GOT3 (cell line): ENCODE measurements around the gene OCIAD2.
"Not testable (repeated sequence)": the region's sequence is repeated elsewhere in the genome, so short reads cannot be mapped to it uniquely, and the experiment has no call there.

Experiments used
- DNase-seq: peaks from one replicate; lab custom pipeline; 2025; ENCODE audit warnings: mixed read lengths; lab: John Stamatoyannopoulos, UW

OCIAD2 gene, protein sequence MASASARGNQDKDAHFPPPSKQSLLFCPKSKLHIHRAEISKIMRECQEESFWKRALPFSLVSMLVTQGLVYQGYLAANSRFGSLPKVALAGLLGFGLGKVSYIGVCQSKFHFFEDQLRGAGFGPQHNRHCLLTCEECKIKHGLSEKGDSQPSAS

DNA sequence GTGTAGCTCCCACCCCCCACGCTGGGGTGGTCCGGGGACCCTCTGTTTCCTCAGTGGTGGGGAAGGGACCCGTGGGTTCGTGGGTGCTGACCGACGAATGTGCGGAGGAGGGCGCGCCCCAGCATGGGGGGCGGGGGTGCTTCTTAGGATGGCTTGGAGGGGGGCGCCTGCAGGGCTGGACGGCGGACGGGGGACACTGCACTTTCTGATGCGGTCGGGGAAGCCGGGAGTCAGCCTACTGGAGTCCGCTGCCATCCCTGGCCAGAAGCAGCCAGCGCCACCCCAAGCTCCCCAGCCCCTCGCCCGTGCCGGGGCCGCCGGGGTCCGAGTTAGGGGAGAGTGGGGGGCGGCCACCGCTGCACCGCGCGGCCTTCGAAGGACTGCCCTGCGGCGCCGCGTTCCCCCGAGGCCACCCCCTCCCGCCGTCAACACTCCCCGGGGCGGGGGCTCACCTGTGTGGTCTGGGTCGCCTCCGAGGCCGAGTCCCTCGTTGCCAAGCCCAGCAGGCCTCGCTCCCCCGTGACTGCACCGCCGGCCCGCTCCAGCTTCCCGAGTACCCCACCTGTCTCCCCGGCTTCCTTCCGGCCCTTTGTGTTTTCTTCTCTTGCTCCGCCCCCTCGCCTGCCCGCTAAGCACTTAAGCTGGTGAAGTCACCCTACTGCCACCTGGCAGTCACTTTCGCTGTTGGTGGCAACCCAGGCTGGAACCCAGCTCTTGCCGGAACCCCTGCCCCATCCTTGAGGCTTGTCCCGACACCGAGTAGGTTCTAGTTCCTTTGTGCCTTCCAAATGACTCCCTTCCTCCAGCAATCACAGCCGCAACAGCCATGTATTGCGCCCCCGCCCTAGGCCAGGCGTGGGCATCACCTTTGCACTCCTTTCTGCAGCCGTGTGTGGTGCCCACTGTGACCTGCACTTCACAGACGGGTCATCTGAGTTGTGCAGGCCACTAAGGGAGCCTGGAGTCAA, at the start of gene OCIAD2:
Gene OCIAD2, minus strand, starts transcription at position 569 of the 968 bp plus-strand sequence. CDS start 2,225 bp downstream, outside the sequence.
- no peak for DNase-seq

DNA sequence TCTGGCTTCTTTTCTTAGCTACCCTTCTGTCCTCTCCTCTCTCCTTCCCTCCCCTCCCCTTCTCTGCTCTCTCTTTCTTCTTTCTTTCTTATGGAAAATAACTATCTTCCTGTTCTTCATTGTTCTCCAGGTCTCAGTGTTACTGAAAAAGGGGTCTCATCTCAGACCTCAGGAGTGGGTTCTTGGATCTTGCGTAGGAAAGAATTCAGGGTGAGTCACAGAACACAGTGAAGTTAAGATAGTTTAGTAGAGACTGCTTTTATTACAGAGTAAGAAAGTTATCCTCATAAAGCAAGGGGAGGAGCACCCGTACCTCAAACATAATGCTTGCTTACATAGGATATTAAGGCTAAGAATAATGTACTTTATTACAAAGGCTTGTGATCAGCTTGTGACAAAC, 47.7 kb upstream of the OCIAD2 start:
- no peak for DNase-seq

DNA sequence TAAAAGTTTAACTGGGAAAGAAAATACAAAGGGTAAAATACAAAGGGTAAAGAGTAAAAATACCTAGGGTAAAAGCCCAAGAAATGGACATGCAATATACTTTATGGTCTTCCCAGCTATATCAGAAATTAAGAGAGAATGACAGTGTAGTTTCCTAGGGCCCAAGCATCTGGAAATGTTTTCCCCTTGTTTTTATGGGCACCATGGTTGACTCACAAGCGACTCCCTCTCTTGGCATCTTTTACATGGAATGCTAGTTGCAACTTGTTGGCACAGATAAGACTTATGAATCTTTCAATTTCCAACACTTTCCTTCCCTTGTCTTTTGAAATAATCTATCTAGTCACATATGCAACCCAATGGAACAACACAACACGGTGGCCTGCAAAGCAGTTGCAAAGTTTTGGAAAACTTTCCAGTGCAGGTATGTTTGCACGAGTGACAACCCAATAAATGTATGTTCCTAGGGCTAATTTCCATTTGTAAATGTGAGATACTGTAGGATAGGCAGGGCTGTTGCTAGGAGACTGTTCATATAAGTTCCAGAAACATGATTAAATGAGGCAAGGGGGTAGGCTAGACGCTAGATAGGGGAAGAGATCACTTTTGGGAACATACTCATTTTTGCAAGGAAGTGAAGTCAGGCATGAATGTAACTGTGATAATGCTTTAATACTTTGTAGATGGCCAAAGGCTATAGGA, 43.1 kb upstream of the OCIAD2 start:
- no peak for DNase-seq

DNA sequence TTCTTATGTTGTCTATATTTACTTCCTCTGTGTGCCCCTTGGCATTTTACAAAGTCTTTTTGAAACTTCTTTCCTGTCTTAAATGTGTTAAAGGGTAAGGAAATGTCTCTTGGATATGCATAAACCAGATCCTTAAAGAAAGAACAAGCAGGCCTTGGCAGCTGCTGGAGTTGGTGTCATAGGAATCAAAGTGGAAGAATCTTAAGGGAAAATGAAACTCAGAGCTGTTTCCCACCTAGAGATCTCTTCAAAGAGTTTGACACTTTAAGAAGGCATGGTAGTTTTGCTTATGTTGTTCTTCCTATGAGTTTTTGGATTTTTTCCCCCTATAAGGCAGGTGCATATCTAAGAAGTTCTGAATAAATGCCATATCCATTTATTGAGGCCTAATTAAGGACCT, 42.5 kb upstream of the OCIAD2 start:
- no peak for DNase-seq

DNA sequence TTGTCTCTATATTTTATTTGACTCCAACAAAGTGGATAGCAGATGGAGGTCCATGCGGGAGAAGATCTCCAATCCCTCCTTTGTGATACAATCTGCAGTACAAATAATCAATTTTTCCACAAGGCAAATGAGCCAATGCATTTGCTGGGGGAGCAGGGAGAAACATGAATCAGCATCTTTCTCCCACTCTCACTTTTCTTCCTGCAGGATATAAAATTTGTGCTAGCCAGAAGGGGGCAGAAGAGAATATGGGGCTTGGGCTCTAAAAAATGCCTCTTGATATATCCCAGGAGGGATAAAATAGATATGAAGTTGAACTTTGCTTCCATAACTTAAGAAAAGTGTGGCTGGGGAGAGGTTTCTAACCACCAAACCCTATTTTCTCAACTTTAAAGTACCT, 41.2 kb upstream of the OCIAD2 start:
- DNase-seq: no peak

DNA sequence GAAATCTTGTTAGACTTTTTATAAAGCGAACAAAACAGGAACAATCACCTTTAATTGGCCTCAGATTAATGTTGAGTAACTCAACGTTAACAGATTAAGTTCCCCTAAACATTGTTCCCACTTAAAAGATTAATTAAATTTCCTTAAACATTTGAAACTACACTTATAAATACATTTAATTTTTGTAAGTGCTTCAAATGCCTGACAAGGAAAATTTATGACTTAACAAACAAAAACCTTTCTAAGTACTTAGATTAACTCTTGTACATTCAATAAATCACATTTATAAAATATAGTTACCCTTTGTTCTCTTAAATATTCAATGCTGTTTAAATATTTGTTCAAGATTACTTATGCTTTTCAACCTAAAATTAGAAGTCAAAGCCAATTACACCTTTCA, 39.4 kb upstream of the OCIAD2 start:
- DNase-seq: no peak

DNA sequence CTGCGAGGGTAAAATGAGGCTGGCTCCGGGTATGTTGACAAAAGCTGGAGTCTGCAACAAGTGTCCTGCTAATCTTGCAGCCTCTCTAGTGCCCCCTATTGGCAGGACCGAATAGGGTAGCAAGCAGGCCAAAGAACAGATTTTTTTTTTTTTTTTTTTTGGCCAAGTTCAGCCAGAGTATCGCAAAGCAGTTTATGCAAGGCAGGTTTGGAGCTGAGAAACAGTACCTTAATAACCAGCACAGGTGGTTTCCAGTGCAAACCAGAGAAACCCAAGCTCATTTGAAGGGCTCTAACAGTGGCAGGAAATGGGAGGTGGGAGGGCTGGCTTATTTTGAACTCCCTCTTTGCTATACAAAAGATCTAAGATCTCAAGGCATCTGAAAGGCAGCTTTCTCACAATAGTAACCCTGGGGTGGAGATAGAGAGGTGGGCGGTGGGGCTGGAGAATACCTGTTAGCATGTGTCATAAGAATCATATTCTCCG, 38.2 kb upstream of the OCIAD2 start:
- no peak for DNase-seq

DNA sequence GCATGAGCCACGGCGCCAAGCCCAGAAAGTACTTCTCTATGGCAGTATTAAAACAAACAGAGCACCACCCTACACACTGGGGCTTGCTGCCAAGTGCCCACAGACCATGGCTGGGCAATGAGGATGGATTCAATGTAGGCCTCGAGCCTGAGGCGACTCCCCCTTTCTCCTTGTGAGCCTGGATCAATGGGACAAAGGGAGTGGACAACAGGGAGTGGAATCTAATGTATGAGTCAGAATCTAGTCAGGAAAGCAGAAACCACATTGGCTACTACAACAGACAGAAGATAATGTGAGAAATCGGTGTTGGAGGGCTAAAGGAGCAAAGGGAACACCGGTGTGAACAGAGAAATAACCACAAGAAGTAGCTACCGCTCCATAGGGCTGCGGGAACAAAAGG, 37.7 kb upstream of the OCIAD2 start:
- no peak for DNase-seq

DNA sequence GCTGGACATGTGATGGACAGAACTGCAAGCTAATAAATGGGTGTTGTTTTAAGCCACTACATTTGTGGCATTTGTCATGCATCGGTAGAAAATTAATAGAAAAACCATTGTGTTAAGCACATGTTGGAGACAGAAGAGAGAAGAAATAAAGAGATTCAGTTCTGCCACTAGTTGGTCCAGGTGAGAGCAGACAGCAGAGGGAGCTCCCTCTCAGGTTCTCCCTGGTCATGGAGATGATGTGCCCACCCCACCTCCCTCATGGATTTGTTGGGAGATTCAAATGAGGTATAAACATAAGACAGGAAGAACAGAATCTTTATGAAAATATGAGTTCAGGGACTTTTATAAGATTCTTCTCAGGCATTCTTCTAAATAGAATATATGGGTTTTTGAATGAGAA, 36.8 kb upstream of the OCIAD2 start:
- no peak for DNase-seq

DNA sequence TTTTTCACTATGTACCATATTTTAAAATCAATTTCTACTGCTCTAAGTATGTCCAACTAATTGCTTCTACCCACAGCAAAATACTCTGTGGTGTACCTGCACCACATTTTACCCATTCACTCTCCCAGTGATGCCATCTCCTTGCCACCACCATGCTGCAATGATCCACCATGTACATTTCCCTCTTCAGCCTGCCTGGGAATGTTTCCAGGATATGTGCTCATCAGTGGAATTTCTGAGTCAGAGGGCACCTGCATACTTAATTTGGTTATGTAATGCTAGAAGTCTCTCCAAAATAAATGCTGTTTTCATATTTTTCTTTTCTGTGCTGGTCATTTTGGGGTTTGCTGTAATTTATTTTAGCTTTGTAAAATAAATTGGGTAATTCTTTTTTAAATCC, 33.2 kb upstream of the OCIAD2 start:
- peak; percentile 5 for DNase-seq

DNA sequence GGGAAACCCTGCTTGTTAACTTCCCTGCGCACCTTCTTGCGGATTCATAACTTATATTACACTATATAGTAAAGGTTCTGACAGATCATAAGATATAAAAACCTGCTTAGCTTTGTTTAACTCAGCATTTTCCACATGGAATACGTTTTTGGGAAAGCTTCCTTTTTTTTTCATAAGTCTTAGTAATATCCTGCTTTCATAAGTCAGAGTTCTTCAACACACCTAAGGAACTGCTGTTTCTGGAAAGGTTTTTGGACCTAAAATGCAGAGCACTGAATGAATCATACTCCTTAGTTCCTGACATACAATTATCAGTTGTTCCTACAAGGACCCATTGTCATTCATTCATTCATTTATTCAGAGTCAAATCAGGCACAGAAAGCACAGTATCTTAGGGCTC, 32.3 kb upstream of the OCIAD2 start:
- no peak for DNase-seq

DNA sequence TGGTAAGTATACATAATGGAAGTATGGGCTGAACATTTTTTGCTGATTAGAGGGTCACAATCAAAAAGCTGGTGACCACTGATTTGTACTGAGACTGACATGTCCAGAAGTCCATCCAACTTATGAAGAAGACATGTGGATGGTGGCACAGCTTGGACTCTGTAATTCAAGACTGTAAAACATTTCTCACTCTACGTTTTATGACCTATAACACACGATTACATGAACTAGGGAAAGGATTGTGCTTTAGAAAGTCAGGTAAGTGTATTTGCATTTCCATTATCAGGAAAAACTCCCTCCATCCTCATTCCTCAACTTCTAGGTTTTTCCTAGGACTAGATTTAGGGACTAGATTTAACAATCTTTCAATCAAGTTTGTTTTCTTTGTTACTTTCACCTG, 30.5 kb upstream of the OCIAD2 start:
- DNase-seq: no peak

DNA sequence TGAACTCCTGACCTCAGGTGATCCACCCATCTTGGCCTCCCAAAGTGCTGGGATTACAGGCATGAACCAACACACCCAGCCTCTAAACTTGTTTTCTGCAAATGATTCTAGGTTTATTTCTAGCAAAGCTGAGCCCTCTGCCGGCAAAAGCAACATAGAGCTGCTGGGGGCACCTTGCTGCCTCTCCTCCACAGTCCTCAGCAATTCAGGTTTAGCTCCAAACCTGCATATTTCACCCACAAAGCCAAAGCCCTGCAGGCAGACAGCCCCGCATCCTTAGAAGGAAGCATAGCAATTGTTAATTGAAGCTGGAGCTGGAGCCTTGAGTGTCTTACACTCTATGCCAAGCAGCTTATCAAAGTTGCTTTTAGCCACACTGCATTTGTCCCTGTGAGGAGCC, 24.9 kb upstream of the OCIAD2 start:
- DNase-seq: no peak

DNA sequence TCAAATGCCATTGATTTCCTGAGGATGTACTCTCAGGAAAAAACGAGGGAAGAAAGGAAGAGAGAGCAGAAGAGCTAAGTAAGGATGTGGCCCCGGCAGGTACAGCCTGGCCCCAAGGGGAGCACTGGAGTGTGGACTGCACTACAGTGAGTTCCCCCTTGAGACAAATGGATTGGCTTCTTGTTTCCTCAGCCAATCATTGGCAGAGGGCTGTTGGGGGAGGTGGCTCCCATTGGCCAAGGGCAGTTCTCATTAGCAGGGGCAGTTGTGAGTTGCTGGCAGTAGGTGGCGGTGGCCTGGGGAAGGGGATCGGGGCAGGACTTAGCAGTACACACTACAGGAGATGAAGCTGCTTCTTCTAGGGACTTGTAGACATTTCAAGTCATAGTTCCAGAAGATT, 24.1 kb upstream of the OCIAD2 start:
- DNase-seq: no peak

DNA sequence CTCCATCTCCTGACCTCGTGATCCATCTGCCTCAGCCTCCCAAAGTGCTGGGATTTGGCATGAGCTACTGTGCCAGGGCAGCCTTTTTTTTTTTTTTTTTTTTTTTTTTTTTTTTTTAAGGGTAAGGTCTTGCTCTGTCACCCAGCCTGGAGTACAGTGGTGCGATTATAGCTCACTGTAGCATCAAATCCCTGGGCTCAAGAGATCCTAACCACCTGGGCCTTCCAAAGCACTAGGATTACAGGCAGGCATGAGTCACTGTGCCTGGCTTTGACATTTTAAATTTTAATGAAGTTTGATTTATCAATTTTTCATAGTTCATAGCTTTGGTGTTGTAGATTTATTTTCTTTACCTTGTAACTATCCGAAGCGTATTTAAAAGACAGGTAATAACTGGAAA, 17.8 kb upstream of the OCIAD2 start:
- no peak for DNase-seq

DNA sequence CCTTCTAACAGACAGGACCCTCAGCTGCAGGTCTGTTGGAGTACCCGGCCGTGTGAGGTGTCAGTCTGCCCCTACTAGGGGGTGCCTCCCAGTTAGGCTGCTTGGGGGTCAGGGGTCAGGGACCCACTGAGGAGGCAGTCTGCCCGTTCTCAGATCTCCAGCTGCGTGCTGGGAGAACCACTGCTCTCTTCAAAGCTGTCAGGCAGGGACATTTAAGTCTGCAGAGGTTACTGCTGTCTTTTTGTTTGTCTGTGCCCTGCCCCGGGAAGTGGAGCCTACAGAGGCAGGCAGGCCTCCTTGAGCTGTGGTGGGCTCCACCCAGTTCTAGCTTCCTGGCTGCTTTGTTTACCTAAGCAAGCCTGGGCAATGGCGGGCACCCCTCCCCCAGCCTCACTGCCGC, 16.5 kb upstream of the OCIAD2 start:
- not testable (repeated sequence) for DNase-seq

DNA sequence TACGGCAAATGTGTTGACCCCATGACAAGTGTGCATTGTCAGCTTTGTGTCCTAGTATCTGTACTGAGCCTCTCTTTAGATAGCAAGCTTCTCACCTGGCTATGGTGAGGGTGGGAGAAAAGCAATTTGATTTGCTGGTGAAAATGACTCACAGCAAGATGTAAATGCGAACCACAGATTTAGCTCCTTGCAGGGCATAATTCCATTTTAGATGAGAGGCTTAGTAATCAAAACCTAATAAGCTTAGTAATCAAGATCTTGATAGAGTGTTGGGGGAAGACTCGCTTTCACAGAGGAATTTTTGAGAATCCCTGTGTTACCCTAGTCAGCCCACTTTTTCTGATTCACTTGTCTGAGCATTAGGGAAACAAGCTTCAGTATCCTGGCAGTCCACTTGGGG, 7.7 kb upstream of the OCIAD2 start:
- no peak for DNase-seq

DNA sequence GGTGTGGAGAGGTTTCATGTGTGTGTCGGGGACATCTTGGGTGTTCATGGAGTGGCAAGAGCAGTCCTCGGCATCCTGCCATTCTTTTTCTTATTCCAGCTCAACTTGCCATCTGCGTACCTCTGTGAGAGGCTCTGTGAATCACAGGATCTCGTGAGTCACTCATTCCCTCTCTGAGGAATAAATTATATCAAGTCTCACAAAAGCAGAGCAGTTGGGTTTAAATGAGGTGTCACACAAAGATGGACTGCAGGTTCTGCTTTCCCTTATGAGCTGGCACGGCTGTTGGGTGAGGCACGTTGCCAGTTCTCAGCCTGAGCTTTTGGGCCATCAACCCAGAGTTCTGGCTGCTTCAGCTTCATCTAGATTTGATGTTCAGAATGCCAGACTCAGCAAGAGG, 6.8 kb upstream of the OCIAD2 start:
- DNase-seq: peak; percentile 17

DNA sequence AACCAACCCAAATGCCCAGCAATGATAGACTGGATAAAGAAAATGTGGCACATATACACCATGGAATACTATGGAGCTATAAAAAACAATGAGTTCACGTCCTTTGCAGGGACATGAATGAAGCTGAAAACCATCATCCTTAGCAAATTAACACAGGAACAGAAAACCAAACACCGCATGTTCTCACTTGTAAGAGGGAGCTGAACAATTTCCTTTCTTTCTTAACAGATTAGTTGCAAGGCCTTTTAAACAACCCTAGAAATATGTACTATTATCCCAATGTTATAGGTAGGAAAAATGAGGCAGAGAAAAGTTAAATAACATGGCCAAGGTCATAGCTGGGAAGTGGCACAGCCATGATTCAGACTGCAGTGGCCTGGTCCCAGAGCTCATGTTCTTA, 5.8 kb upstream of the OCIAD2 start:
- DNase-seq: no peak

DNA sequence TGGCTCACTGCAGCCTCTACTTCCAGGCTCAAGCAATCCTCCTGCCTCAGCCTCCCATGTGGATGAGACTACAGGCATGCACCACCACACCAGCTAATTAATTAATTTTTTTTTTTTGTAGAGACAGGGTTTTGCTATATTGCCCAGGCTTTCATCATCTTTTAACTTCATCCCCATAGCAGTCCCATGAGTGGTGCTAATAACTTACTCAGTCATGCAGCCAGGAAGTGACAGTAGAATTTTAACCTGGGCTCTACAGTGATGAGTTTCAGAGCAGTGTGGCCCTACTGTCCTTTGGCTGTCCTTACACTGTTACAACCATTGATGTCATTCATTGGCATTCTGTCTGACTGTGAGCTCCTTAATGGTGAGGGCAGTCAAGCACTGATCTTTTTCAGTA, 3.9 kb upstream of the OCIAD2 start:
- no peak for DNase-seq

DNA sequence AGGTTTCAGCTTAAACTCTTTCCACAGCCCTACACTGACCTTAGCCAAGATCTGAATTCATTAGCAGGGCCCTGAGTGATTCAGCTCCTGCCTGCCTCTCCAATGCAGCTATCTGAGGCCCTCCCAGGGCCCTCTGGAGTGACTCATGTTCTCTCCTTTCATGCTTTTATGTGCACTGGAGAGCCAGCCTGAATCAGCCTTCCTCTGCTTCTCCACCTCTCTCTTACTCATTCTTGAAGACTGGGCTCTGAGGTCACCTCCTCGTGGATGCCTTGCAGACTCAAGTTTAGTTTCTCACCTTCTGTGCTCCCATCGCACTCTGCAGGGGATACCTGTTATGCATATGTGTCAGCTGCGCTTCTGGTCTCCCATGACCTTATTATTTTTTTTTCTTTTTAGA, 3.1 kb upstream of the OCIAD2 start:
- peak; percentile 55 for DNase-seq

DNA sequence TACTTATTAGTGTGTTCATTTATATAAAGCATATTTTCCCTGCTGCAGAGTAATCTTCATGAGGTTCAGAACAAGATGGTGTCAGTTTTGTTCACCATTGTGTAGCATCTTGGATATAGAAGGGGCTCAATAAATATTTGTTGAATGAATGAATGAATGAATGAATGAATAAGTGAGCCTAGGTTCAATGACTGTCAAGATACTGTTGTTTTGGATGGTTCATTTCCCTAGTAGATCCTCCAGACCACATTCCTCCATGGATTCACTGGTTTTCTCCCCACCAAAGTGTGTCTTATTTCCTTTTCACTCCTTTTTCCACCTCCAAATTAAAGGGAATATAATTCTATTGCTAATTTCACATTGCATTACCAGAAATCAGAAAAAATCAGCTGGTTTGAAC, 2.1 kb upstream of the OCIAD2 start:
- DNase-seq: no peak
